Measurements from ENCODE around the gene MAP3K15.
A peak's percentile ranks its signal among the peaks of the same experiment; 100 is the strongest.

The MAP3K15 gene

DNA sequence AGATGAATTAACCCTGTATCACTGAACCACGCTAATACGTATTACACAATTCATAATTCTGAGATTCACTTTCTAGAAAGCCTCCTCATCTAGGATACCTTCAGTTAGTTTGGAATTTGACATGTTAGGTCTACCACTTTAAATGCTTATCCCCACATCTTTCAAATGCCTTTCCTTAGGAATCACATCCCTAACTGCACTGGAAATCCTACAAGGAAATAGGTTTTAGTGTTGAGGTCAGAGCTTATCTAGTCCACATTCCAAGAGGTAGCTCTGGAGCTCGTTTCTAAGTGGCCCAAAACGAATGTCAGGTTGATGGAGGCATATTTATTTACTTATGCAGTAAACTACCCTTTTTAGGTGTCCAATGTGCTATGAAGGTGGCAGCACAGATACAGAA is 153.6 kb downstream of the MAP3K15 start:
- H3K4me3 ChIP-seq = no peak overlapping the region
- no peak overlapping the region for H3K27ac ChIP-seq

DNA sequence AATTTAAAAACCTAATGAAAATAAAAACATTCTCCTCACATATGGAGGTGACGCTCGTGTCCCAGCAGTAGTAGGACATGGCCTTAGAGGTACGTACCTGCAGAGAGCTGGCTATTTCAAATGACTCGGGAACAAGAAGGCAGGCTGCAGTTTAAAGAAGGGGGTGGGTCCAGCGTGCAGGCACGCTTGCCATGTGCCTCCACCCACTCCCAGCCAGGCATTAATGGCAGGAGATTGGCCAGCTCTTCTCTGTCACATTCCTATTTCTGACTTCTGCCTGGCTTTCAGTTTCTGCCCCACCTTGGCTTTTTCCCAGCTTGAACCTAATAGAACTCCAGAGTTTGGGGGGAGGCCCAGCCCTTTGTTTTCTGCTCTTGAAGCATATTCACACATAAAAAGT is 154.4 kb downstream of the MAP3K15 start:
- no peak overlapping the region for H3K4me3 ChIP-seq
- no peak overlapping the region for H3K27ac ChIP-seq

DNA sequence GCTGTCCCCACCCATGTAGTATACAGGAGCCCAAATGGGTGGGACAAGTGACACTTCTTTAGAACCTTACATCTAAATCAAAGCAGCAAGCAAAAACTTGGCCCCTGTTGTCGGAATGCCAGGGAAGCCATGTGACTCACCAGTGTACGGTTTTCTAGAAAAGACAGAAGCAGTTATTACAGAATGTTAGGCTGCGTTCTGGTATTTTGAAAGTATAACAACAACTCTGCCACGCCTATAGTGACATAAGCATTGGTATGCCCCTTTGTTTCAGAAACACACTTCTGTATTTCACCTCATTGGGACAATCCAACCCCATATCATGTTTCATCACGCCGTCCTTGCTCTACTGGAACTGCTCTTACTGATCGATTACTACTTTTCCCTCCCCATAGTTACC is 156.8 kb downstream of the MAP3K15 start:
- H3K27ac ChIP-seq = no peak overlapping the region
- no peak overlapping the region for H3K4me3 ChIP-seq

DNA sequence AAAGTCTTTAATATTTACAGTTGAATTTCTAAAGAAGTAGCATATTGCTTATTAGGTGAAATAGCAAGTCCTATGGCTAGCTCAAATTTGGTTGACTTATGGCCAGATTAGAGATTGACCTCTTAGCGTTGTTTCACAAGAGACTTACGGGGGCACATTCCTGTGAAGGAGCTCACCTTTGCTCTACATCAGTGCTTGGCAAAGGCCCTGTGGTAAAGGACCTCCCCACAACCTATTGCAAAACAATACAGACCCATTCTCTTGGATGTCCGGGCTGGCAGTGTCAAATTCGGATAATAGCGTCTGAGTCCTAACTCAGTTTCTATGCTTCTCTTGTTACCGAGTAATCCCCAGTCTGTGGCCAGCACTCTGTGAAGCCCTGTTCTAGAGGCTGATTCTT is 160.7 kb downstream of the MAP3K15 start:
- no peak overlapping the region for H3K27ac ChIP-seq
- H3K4me3 ChIP-seq = no peak overlapping the region

- no peak overlapping the region for H3K27ac ChIP-seq
- no peak overlapping the region for H3K4me3 ChIP-seq
These were observed 164.3 kb downstream of the MAP3K15 start for GRCh38 chrX:19350941-19351384.

DNA sequence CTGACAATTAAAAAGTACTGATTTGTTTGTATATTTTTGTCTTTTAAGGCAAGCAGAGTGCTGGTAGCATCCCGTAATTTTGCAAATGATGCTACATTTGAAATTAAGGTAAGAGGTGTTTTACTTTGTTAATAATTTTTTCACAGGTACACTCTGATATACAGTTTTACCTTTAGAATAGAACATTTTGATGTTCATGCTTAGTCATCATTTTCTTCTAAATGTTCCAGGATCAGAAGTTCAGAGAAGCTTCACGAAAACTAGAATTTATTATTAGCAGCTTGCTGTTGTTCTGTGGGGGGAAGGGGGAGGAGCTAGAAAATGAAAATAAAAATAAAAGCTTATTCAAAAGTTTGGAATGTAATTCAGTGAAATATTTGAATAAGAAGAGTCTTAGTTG is 166.0 kb downstream of the MAP3K15 start:
- no peak overlapping the region for H3K27ac ChIP-seq

GRCh38 chrX:19347916-19348315 is 167.4 kb downstream of the MAP3K15 start:
- H3K27ac ChIP-seq = no peak overlapping the region

More for the DNA sequence above, 166.0 kb downstream of the MAP3K15 start:
- no peak overlapping the region for H3K4me3 ChIP-seq

DNA sequence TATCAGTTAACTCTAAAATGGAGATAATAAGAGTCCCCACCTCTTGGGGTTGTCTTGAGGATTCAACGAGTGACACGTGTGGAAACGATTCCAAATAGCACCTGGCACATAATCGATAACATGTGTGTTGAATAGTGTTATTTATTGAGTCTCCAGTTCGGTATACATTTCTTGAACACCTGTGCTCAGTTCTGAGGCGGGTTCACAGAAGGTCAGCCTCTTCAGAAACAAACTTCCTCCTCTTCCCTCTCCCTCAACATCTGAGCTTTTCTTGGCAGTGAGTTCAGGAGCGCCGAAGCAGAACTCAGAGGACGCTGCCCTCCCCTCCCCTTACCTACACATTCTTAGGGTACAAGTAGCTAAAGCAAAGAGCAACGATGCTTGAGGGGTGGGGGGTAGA is 170.6 kb downstream of the MAP3K15 start:
- Histone ChIP-seq H3K27ac (peak overlapping the region in 6 of 21 experiments; percentile 80 to 89 (median 84)), H3K4me3 (peak overlapping the region; percentile 61 to 82 (median 66))

More at GRCh38 chrX:19347916-19348315, 167.4 kb downstream of the MAP3K15 start:
- no peak overlapping the region for H3K4me3 ChIP-seq

DNA sequence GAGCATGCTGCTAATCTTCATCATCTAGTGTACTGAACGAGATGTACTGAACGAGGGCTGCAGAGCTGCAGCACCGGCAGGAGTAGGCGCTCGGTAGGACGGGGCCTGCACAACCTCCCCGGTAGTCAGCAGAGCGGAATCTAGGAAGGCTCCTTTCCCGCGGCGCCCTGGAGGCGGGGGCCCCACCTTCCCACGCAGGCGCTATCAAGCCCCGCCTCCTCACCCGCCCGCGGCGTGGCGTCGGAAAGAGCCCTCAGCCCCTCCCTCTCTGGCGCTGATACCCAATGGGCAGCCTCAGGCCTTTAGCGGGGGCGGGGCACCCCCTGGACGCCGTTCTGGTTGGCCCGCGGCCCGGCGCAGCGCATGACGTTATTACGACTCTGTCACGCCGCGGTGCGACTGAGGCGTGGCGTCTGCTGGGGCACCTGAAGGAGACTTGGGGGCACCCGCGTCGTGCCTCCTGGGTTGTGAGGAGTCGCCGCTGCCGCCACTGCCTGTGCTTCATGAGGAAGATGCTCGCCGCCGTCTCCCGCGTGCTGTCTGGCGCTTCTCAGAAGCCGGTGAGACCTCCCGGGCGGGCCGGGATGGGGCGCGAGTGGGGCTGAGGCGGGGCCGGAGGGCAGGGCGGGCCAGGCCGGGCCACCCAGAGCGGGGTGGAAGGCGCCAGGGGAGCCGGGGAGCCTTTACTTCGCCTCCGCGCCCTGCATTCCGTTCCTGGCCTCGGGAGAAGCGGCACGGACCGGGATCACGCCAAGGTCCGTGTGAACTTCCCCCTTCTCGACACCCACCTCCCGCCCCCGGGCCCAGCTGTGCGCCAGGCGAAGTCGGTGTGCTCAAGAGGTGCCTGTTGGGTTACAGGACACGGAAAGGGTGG is 171.5 kb downstream of the MAP3K15 start, which contains the start of gene PDHA1:
PDHA1 (plus strand) TSS at position 393 of the 874 bp plus-strand sequence; CDS start at position 504, 111 bp downstream.
- Histone ChIP-seq H3K4me3 (peak within 1 kb of the TSS; percentile 61 to 82 (median 66)), H3K27ac (peak within 1 kb of the TSS in 20 of 21 experiments; percentile 35 to 93 (median 83))

DNA sequence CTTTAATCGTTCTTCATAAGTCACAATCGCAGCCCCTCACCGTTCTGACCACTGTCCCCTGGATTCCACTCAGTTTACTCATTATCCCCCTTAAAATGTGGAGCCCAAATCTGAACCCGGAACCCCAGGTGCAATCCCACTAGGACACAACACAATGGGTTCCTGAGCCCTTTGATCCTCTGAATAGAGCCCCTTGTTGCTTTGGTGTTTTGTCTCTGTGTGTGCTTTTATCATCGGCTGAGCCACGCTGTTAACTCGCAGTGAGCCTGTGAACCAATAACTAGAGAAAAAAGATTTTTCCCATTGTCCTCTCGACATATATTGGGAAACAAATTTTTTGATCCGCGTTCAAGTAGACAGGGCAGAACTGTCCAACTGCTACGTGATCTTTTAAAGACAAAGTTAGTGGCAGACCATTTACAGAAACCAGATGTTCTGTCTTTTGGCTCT is 172.2 kb downstream of the MAP3K15 start:
- peak overlapping the region; percentile 61 to 82 (median 66) for H3K4me3 ChIP-seq

DNA sequence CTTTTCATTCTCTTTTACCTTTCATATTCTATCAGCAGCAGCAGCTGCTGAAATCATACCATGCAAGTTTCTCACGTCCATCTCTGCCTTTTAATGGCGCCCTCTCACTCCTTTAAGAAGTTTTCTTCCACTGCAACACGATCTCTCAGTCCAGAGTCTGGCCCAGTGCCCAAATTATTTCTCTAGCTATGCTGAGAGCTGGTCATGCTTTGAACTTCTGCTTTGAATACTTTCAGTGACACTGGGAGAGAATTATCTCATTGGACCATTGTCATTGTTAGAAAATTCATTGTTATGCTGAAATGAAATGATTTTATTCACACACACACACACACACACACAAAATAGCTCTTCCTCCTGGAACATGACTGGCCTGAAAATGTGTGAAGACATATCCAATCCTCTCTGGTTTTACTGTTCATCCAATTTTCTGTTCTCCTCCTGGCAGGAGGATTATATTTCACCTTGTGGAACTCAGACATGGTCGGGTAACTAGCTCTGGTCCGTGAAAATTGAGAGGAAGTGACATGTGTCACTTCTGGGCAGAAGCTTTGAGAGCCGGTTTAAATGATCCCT is 172.9 kb downstream of the MAP3K15 start:
- Histone ChIP-seq H3K27ac (no peak overlapping the region), H3K4me3 (no peak overlapping the region)

More for the DNA sequence above, 172.2 kb downstream of the MAP3K15 start:
- H3K27ac ChIP-seq = peak overlapping the region in 9 of 21 experiments; percentile 29 to 89 (median 65)

- no peak overlapping the region for H3K4me3 ChIP-seq
- H3K27ac ChIP-seq = no peak overlapping the region
These were observed 180.2 kb downstream of the MAP3K15 start for GRCh38 chrX:19334945-19335626.

DNA sequence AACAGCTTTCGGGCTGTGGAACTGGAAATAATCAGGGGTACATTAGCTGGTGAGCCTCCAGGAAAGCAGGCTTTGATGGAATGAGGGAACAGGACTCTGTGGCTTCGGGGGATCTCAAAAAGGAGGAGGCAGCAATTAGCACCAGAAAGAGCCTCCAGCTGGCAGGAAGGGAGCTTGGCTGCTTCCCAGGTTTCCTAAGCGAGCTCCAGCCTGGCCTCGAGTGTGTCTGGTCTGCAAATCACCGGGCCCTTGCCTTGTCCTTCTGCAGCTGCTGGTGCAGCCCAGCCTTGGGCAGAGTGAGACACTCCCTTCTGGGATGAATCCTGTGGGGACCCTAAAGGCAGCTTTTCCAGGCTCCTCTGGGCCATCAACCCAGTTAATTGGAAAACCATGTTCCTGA is 182.3 kb downstream of the MAP3K15 start:
- H3K27ac ChIP-seq = no peak overlapping the region

DNA sequence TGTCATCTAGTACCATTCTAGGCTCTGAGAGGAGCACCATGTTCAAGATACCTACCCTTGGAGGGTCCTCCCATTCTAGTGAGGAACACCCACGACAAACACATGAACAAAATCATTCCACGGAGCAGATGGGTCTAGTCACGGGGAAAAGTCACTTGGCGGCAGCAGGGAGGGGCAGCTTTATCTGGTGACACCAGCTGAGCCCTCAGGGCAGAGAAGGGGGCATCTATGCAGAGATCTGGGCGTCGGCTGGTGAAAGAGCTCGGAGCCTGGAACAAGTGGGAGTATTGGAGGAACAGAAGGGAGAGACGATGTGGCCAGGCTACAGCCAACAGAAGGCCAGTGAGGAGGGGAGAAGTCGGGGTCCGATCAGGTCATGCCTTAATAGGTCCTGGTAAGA is 183.5 kb downstream of the MAP3K15 start:
- no peak overlapping the region for H3K4me3 ChIP-seq
- H3K27ac ChIP-seq = no peak overlapping the region

More for the DNA sequence above, 182.3 kb downstream of the MAP3K15 start:
- H3K4me3 ChIP-seq = no peak overlapping the region

GRCh38 chrX:19326567-19326966 is 188.7 kb downstream of the MAP3K15 start:
- Histone ChIP-seq H3K27ac (no peak overlapping the region), H3K4me3 (no peak overlapping the region)
